Tibial nerve (tissue), 4 donors: ENCODE data around the gene INSYN2B.

ENCODE experiments used
- EP300 ChIP-seq, 2 donors: sonication (generic); formaldehyde crosslinking; IDR thresholded peaks; one replicate each; pipeline ENCODE4 v1.6.1; 2017; ENCODE audit warnings: antibody characterized with exemption in 2 of 2, mild to moderate bottlenecking in 1 of 2
- POLR2A ChIP-seq, 2 donors: fragments of 450-650 bp; IDR thresholded peaks; one replicate each; pipeline ENCODE4 v1.6.1; 2017; ENCODE audit warnings: antibody characterized with exemption in 2 of 2, mild to moderate bottlenecking in 2 of 2, moderate library complexity in 2 of 2
- TF ChIP-seq, protein P1 (sequence below), 5 experiments: fragments of 200-600 bp in 3 of 5; fragments of 450-650 bp in 2 of 5; sonication (generic) in 3 of 5; IDR thresholded peaks; one replicate each; pipeline ENCODE4 v1.5.1; 2016 to 2019; ENCODE audit warnings: antibody characterized with exemption in 5 of 5, mild to moderate bottlenecking in 3 of 5, moderate library complexity in 2 of 5

DNA sequence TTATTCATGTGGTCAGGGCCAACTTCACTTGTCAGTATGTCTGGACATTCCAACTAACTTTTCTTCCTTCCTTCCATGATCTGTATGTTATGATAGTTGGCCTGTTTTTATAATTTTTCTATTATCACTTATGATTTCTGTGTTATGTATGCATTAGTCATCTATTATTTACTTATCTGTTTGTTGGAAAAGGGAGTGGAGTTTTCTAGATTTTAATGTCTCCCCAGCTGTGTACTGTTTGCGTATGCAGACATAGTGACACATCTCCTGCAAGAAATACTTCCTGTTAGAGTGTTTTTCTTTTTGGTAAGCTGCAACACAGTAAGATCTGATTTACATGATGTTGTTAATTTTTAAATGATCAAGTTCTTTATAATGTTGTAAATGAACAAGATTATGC lies 8.7 kb upstream of the INSYN2B start:
- TF ChIP-seq POLR2A (IDR thresholded peaks at IDR 0.05) (no peak), EP300 (IDR thresholded peaks at IDR 0.05) (no peak)
- TF ChIP-seq, protein P1, sequence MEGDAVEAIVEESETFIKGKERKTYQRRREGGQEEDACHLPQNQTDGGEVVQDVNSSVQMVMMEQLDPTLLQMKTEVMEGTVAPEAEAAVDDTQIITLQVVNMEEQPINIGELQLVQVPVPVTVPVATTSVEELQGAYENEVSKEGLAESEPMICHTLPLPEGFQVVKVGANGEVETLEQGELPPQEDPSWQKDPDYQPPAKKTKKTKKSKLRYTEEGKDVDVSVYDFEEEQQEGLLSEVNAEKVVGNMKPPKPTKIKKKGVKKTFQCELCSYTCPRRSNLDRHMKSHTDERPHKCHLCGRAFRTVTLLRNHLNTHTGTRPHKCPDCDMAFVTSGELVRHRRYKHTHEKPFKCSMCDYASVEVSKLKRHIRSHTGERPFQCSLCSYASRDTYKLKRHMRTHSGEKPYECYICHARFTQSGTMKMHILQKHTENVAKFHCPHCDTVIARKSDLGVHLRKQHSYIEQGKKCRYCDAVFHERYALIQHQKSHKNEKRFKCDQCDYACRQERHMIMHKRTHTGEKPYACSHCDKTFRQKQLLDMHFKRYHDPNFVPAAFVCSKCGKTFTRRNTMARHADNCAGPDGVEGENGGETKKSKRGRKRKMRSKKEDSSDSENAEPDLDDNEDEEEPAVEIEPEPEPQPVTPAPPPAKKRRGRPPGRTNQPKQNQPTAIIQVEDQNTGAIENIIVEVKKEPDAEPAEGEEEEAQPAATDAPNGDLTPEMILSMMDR (IDR thresholded peaks at IDR 0.05), result no peak
